H7 (cell line): ENCODE data around the gene CEP120. TPM values are rescaled to one million over a fixed set of nuclear protein-coding genes. Genes with fewer than 3 reads are reported as not detected.
A peak's percentile ranks its signal among the peaks of the same experiment; 100 is the strongest.

Experiments used
- DNase-seq: peaks from one replicate; pipeline ENCODE4 v3.0.0; 2012
- H3K27me3 ChIP-seq: 2 replicates; pipeline ENCODE4 v1.6.0; 2011; ENCODE audit warnings: mild to moderate bottlenecking, low read length; ENCODE audit not compliant: control insufficient read depth, insufficient read depth
- H3K36me3 ChIP-seq: replicated peaks from 2 replicates; pipeline ENCODE4 v1.5.1; 2011; ENCODE audit warnings: low read length; ENCODE audit not compliant: control insufficient read depth, insufficient read depth
- H3K4me3 ChIP-seq: 2 replicates; pipeline ENCODE4 v1.5.1; 2011; ENCODE audit warnings: low read depth, mild to moderate bottlenecking, control low read depth, low read length, moderate library complexity; ENCODE audit not compliant: insufficient read depth
- total RNA-seq: library from RNA; depleted of rRNA; stranded (reverse); fragments of >200 nt; shearing (Covaris generic); gene quantifications from 2 replicates; pipeline ENCODE4 v1.2.3, GENCODE V29; 2014

The CEP120 gene
- total RNA-seq, 1 experiment from 2014 or later, result 13.9 TPM

DNA sequence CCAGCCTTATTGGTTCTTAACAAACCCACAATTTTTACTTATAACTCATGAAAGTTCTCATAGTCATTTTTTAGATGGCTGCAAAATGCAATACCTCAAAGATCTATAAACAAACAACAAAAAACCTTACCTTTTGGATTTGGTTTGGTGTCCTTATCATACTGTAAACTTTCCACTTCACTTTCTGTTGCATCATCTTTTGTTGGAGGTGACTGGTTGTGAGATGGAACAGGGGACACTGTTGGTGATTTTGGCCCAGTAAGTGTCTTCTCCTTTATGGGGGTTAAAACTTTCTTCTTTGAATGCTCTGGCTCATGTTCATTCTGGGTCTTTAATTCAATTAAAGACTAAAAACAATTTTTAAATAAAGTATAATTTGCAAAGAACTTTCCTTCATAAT lies 33.4 kb downstream of the CEP120 start:
- Histone ChIP-seq H3K27me3 (no peaks in the 10 kb centered on the region), H3K4me3 (no peak overlapping the region), H3K36me3 (peaks cover 4% of the 10 kb centered on the region)
- DNase-seq, result no peak

GRCh38 chr5:123387313-123387712 lies 35.9 kb downstream of the CEP120 start:
- no peaks in the 10 kb centered on the region for H3K27me3 ChIP-seq
- peaks cover 4% of the 10 kb centered on the region for H3K36me3 ChIP-seq

GRCh38 chr5:123382252-123382651 lies 41.0 kb downstream of the CEP120 start:
- Histone ChIP-seq H3K36me3 (peaks cover 6% of the 10 kb centered on the region), H3K4me3 (no peak overlapping the region), H3K27me3 (no peaks in the 10 kb centered on the region)
- no peak for DNase-seq

More at GRCh38 chr5:123387313-123387712, 35.9 kb downstream of the CEP120 start:
- no peak for DNase-seq
- H3K4me3 ChIP-seq, result no peak overlapping the region

- Histone ChIP-seq H3K4me3 (no peak overlapping the region), H3K27me3 (no peaks in the 10 kb centered on the region), H3K36me3 (peaks cover 5% of the 10 kb centered on the region)
- peak; percentile 10 for DNase-seq
Observed at GRCh38 chr5:123371575-123372179, 51.5 kb downstream of the CEP120 start.

GRCh38 chr5:123369371-123369968 lies 53.7 kb downstream of the CEP120 start:
- Histone ChIP-seq H3K4me3 (no peak overlapping the region), H3K27me3 (no peaks in the 10 kb centered on the region), H3K36me3 (peaks cover 1% of the 10 kb centered on the region)
- DNase-seq, result no peak

GRCh38 chr5:123367739-123368138 lies 55.5 kb downstream of the CEP120 start:
- DNase-seq, result no peak
- no peak overlapping the region for H3K4me3 ChIP-seq

DNA sequence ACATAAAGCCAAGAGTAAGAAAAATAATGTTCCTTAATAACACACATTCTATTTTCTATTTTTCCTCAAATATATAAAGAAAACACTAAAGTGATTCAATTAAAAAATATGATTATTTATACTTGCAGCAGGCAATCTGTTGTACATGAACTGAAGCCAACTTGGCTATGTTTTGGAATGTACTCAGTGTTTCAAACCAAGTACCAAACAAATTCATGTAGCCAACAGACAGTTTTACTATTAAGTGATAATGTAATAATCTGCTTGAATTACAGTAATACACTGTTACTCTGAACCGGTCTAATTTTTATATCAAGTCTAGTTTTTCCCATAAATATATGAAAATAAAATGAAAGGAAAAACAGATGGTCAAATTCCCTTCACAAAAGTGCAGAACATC lies 58.0 kb downstream of the CEP120 start:
- no peak for DNase-seq
- no peak overlapping the region for H3K4me3 ChIP-seq
- no peaks in the 10 kb centered on the region for H3K27me3 ChIP-seq
- no peaks in the 10 kb centered on the region for H3K36me3 ChIP-seq

More at GRCh38 chr5:123367739-123368138, 55.5 kb downstream of the CEP120 start:
- H3K36me3 ChIP-seq, result peaks cover 1% of the 10 kb centered on the region
- H3K27me3 ChIP-seq, result no peaks in the 10 kb centered on the region

DNA sequence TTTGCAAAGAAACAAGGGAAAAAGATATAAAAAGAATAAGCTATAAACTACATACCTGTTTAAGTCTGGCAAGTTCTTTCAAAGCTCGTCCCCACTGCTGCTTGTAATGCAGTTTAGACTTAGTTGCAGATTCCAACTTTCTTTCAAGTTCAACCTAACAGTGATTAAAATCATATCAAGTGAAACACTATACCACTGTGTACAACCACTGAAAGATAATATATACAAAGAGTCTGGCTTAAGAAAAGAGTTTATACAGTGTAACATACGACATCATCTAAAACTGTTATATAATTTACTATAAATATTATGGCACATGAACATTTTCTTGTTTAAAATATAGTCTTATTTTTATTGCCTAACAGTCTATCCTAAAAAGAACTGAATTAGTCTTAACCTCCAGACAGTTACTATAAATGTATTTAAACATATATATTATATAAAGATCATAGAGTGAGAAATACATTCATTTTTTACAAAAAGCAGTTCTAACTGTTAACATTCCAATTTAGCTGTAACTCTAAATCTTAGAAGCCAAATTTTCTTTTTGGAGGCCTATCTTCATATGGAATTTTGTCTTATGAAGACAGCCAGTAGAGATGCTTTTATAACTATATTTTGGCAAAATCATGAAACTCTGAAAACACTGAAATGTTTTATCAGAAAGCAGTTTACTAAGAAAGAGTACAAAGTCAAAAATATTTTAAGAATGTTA lies 58.6 kb downstream of the CEP120 start:
- H3K27me3 ChIP-seq, result no peaks in the 10 kb centered on the region
- no peaks in the 10 kb centered on the region for H3K36me3 ChIP-seq
- DNase-seq, result no peak
- H3K4me3 ChIP-seq, result no peak overlapping the region

- H3K27me3 ChIP-seq, result no peaks in the 10 kb centered on the region
- H3K4me3 ChIP-seq, result no peak overlapping the region
- DNase-seq, result no peak
- no peaks in the 10 kb centered on the region for H3K36me3 ChIP-seq
Observed at GRCh38 chr5:123360910-123361309, 62.3 kb downstream of the CEP120 start.

GRCh38 chr5:123360201-123360571 lies 63.0 kb downstream of the CEP120 start:
- H3K27me3 ChIP-seq, result no peaks in the 10 kb centered on the region
- no peak overlapping the region for H3K4me3 ChIP-seq
- DNase-seq, result no peak
- H3K36me3 ChIP-seq, result no peaks in the 10 kb centered on the region

DNA sequence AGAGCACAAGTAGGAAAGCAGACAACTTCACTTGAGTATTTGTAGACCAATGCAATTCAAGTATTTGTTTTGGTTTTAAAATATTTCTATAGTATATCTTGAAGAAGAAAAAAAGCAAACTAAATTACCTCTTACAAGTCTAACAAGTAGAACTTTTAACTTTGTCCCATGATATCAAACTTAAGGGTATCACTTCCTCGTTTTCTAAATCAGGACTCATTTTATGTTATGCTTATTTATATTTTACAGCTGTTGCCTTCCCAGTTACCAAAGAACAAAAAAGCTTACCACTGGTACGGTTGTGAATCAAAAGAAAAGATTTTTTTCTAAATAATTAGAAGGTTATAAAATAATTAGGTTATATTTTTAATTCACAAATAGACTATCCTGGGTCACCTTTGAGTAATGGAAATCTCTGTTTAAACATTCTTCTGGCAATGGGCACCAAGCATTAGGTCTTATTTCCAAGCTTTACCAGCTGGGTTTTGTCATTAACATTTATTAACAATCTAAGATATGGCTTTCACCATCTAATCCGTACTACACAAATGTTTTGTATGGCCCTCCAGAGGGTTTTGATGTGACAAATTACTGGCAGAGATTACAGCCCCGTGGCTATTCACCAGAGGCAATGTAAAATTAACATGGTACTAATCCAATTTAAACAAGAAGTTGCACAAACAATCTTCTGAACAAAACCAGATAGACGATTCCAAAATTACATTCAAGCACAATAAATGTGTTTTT lies 63.6 kb downstream of the CEP120 start:
- no peak for DNase-seq
- Histone ChIP-seq H3K4me3 (no peak overlapping the region), H3K36me3 (no peaks in the 10 kb centered on the region), H3K27me3 (no peaks in the 10 kb centered on the region)

DNA sequence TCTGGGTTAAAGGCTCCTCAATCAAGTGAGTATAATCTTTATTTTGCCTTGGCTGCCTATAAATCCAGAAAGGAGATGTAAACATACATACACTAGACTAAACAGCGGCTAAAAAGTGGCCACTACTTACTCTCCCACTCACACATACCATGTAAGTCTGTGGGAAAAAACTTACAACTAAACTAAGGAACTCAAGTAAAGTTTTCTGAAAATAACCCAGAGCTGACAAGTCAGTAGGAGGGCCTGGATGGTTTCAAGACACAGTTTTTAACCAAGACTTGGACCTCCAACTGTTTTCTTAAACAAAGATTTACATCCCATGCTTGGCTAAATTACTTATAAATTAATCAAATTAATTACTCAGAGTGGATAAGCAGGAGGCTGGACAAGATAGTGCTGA lies 64.5 kb downstream of the CEP120 start:
- no peak for DNase-seq
- no peaks in the 10 kb centered on the region for H3K27me3 ChIP-seq
- no peaks in the 10 kb centered on the region for H3K36me3 ChIP-seq
- H3K4me3 ChIP-seq, result no peak overlapping the region

GRCh38 chr5:123358304-123358703 lies 64.9 kb downstream of the CEP120 start:
- Histone ChIP-seq H3K4me3 (no peak overlapping the region), H3K27me3 (no peaks in the 10 kb centered on the region), H3K36me3 (no peaks in the 10 kb centered on the region)
- no peak for DNase-seq

DNA sequence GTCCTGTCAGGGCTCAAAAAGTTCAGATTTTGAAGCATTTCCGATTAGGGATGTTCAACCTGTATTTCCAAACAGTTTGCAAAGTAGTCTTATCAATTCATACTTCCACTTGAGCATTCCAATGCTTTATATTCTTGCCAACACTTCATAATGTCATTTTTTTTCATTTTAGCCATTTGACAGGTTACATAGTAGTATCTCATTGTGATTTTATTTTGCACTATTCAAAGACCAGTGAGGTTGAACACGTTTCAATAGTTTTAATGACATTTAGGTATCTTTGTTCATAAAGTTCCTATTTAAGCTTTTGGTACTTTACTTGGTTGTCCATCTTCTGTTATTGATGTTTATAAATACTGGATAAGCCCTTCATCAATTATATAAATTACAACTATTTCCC lies 71.4 kb downstream of the CEP120 start:
- no peaks in the 10 kb centered on the region; the same call in 1 of the 2 replicates for H3K36me3 ChIP-seq
- H3K4me3 ChIP-seq, result no peak overlapping the region
- H3K27me3 ChIP-seq, result no peaks in the 10 kb centered on the region
- DNase-seq, result no peak

DNA sequence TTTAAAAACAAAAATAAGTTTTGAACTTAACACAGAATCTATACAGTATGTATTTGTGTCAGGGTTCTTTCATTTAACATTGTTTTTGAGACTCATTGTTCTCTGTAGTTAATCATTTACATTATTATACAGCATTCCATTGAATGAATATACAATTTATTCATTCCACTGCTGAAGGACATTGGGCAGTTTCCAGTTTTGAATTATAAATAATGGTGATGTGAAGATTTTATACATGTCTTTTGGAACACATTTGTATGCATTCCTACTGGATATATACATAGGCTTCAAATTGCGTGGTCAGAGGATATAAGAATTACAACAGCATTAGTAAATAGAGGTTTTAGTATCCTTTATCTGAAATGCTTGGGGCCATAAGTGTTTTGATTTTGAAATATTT lies 72.0 kb downstream of the CEP120 start:
- no peak overlapping the region for H3K4me3 ChIP-seq
- H3K27me3 ChIP-seq, result no peaks in the 10 kb centered on the region
- DNase-seq, result no peak
- H3K36me3 ChIP-seq, result no peaks in the 10 kb centered on the region; the same call in 1 of the 2 replicates
